ENCODE results near the gene TMPRSS5. TPM values are rescaled to one million over a fixed set of nuclear protein-coding genes. Genes with fewer than 3 reads are reported as not detected.

Gene TMPRSS5
- total and polyA plus RNA-seq, 10 of the 15 experiments (the other 5 are each of a cell fraction or from before 2014, with no cell fraction given): 0.05 to 0.85 (median 0.34) TPM; not detected in 2

DNA sequence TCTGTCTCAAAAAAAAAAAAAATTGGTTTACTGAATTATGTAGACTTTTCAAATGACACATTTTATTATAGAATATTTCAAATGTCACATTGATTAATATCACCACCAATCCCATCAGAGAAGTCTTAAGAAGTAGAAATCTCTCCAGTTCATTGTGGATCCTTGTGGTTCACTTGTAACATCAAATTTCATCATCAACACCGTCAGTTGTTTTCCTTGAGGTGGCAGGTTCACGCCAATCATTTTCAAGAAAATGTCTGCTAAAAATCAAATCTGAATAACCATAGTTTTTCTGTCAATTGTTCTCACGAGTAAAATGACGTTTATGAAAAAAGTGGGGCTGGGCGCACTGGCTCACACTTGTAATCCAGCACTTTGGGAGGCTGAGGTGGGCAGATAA is 50.3 kb downstream of the TMPRSS5 start:
- ChIA-PET POLR2A (no interaction called here), CTCF (no interaction called here), RAD21 (ENCODE audit: unreplicated experiment) (no interaction called here), SMC1A (ENCODE audit: uncharacterized antibody, unreplicated experiment) (no interaction called here)
- no peaks in the 10 kb centered on the region for H3K36me3 ChIP-seq (ENCODE audit: control insufficient read depth in 2 of 2, insufficient read depth in 2 of 2, low read length in 1 of 2)
- H4K20me1 ChIP-seq (ENCODE audit: control insufficient read depth, insufficient read depth): no peaks in the 10 kb centered on the region
- no peaks in the 10 kb centered on the region; a peak in 1 of 4 replicates for H3K27me3 ChIP-seq (replicated peaks in 1 of 2; ENCODE audit: control insufficient read depth in 2 of 2, insufficient read depth in 2 of 2, low read length in 1 of 2)
- H2AFZ ChIP-seq (ENCODE audit: control insufficient read depth, low read depth, low read length): no peak overlapping the region
- H3K4me2 ChIP-seq (ENCODE audit: control insufficient read depth, insufficient read depth): no peak overlapping the region
- H3K4me3 ChIP-seq: no peak overlapping the region
- intact Hi-C loops (cut with micrococcal nuclease; ENCODE audit: unreplicated experiment) (no loop called here), in situ Hi-C loops (cut with MboI) (no loop called here)
- WGBS (ENCODE audit: insufficient coverage, insufficient replicate concordance, low lambda C conversion rate, missing lambda C conversion rate): 59% methylated on average over 5 of the region's 5 CpGs
- DNase-seq (ENCODE audit: low read depth, low spot score) (no peak), ATAC-seq (no peak), FAIRE-seq (no peak)
- no peaks in the 10 kb centered on the region for H3K79me2 ChIP-seq (ENCODE audit: control insufficient read depth, insufficient read depth, low read length)
- TF ChIP-seq, protein P1, sequence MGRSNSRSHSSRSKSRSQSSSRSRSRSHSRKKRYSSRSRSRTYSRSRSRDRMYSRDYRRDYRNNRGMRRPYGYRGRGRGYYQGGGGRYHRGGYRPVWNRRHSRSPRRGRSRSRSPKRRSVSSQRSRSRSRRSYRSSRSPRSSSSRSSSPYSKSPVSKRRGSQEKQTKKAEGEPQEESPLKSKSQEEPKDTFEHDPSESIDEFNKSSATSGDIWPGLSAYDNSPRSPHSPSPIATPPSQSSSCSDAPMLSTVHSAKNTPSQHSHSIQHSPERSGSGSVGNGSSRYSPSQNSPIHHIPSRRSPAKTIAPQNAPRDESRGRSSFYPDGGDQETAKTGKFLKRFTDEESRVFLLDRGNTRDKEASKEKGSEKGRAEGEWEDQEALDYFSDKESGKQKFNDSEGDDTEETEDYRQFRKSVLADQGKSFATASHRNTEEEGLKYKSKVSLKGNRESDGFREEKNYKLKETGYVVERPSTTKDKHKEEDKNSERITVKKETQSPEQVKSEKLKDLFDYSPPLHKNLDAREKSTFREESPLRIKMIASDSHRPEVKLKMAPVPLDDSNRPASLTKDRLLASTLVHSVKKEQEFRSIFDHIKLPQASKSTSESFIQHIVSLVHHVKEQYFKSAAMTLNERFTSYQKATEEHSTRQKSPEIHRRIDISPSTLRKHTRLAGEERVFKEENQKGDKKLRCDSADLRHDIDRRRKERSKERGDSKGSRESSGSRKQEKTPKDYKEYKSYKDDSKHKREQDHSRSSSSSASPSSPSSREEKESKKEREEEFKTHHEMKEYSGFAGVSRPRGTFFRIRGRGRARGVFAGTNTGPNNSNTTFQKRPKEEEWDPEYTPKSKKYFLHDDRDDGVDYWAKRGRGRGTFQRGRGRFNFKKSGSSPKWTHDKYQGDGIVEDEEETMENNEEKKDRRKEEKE (IDR thresholded peaks at IDR 0.05): no peak
- TF ChIP-seq SIN3A (IDR thresholded peaks at IDR 0.05; ENCODE audit: low read depth, low read length) (no peak), RAD21 (IDR thresholded peaks at IDR 0.05; ENCODE audit: insufficient read depth, low read depth, low read length) (no peak), IKZF2 (IDR thresholded peaks at IDR 0.05) (no peak), MYC (IDR thresholded peaks at IDR 0.05; ENCODE audit: insufficient read depth, insufficient read length, insufficient replicate concordance, low read length, severe bottlenecking) (no peak), ZNF622 (IDR thresholded peaks at IDR 0.05) (no peak), GATAD2B (conservative IDR thresholded peaks at IDR 0.05; ENCODE audit: low read depth) (no peak)
- TF ChIP-seq, protein P2, sequence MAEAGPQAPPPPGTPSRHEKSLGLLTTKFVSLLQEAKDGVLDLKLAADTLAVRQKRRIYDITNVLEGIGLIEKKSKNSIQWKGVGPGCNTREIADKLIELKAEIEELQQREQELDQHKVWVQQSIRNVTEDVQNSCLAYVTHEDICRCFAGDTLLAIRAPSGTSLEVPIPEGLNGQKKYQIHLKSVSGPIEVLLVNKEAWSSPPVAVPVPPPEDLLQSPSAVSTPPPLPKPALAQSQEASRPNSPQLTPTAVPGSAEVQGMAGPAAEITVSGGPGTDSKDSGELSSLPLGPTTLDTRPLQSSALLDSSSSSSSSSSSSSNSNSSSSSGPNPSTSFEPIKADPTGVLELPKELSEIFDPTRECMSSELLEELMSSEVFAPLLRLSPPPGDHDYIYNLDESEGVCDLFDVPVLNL (IDR thresholded peaks at IDR 0.05; ENCODE audit: low read depth, low read length): no peak
- no peaks in the 10 kb centered on the region for H3K4me1 ChIP-seq (ENCODE audit: control insufficient read depth, insufficient read depth, low read length)
- no peaks in the 10 kb centered on the region for H3K9me3 ChIP-seq (replicated peaks; ENCODE audit: control insufficient read depth, insufficient read depth, low read length)
- no peak overlapping the region for H3K27ac ChIP-seq (ENCODE audit: control insufficient read depth, insufficient read depth)
- H3K9ac ChIP-seq (ENCODE audit: control insufficient read depth, insufficient read depth, low read length): no peak overlapping the region
- BruUV-seq (replicated peaks): no TSS peak

Measured in GM12878 (cell line).